GM03348 (cell line): Measurements from ENCODE around the gene WBP1L.
A peak's percentile ranks its signal among the peaks of the same experiment; 100 is the strongest.
"Not testable (repeated sequence)": the region's sequence is repeated elsewhere in the genome, so short reads cannot be mapped to it uniquely, and the experiment has no call there.

Source experiments
- DNase-seq: peaks from one replicate; pipeline ENCODE4 v3.0.0; 2012; ENCODE audit warnings: low spot score

WBP1L gene

DNA sequence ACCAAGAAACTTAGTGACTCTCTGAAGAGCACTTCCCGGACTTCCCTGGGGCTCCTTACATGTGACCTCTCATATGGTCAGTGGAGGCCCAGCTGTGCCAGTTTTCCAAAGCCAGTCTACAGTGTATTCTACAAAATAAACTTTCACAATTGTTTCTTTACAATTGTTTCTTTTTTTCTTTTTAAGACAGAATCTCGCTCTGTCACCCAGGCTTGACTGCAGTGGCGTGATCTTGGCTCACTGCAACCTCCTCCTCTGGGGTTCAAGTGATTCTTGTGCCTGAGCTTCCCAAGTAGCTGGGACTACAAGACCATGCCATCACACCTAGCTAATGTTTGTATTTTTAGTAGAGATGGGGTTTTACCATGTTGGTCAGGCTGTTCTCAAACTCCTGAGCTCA is 67.6 kb downstream of the WBP1L start:
- DNase-seq = no peak

DNA sequence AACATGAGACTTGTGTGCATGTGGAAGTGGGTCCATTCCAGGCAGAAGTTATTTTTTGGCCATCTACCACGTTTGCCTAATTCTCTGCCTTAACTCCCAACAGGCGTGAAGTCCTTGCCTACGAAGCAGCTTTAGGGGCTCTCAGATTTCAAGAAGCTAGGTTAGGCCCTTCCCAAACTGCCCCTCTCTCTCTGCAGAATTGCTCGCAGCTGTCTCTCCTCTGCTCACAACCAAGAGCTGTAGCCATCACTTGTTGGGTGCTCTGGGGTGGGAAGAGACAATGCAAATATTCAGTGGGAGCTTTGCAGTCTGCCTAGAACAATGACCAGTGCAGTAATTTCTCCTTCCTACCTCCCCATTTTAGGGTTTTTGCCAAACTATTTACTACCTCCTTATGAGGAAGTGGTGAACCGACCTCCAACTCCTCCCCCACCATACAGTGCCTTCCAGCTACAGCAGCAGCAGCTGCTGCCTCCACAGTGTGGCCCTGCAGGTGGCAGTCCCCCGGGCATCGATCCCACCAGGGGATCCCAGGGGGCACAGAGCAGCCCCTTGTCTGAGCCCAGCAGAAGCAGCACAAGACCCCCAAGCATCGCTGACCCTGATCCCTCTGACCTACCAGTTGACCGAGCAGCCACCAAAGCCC is 68.6 kb downstream of the WBP1L start:
- no peak for DNase-seq

DNA sequence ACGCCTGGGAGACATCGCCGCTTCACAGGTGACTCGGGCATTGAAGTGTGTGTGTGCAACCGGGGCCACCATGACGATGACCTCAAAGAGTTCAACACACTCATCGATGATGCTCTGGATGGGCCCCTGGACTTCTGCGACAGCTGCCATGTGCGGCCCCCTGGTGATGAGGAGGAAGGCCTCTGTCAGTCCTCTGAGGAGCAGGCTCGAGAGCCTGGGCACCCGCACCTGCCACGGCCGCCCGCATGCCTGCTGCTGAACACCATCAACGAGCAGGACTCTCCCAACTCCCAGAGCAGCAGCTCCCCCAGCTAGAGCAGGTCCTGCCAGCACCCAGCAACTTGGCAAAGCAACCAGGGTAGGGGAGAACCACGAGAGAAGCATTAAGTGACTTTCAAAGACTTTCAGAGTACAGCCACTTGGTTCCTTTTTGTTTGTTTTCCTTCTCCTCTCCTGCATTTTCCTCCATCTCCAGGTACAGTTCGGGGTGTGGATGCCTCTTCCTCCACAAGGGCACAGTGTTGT is 69.3 kb downstream of the WBP1L start:
- DNase-seq = no peak

DNA sequence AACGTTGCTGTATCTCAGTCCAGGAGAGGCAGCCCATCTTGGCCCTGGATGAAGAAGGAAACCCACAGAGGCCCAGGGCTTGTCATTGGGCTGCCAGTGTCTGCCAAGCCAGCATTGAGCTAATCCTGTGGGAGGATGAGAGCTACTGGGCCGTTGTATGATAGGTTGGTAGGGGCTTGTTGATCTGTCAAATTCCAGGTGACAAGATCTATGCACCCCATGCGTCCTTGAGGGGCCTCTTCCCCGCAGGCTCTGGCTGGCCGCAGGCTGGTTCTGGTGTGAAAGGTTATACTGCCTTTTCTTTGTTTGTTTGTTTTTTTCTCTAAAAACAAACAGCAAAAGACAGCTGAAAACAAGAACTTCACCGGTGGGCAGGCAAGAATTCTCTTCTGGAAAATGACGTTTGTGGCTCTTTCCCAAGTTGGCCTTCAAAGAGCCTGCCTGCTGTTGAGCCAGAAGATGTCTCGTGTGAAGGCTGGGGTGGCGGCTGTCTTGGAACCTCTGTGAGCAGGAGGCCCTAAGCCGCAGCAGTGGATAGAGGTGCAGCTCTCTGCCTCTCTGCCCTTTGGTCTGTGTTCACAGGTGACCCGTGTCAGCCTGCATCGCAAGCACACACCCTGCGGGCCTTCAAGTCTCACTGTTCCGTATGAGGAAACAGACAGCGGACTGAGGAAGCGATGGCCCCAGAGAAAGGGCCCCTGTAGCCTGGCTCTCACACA is 70.1 kb downstream of the WBP1L start:
- DNase-seq = no peak

DNA sequence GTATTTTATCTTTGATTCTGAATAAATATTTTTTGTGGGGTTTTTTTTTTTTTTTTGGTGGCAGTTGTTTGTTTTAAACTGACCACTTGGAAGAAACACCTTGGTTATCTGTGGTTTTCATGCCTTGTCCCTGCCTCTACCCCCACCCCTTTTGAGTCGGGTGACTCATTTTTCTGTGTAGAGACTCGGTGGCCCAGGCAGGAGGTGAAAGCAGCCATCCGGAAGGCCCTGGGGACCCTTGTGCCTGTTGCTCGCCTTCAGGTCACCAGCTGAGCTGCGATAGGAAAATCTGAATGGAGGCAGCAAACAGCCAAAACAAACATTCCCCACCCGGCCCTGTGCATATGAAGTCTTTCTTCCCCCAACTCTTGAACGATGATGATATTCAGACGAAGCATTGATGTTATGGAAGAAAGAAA is 70.7 kb downstream of the WBP1L start:
- no peak for DNase-seq

DNA sequence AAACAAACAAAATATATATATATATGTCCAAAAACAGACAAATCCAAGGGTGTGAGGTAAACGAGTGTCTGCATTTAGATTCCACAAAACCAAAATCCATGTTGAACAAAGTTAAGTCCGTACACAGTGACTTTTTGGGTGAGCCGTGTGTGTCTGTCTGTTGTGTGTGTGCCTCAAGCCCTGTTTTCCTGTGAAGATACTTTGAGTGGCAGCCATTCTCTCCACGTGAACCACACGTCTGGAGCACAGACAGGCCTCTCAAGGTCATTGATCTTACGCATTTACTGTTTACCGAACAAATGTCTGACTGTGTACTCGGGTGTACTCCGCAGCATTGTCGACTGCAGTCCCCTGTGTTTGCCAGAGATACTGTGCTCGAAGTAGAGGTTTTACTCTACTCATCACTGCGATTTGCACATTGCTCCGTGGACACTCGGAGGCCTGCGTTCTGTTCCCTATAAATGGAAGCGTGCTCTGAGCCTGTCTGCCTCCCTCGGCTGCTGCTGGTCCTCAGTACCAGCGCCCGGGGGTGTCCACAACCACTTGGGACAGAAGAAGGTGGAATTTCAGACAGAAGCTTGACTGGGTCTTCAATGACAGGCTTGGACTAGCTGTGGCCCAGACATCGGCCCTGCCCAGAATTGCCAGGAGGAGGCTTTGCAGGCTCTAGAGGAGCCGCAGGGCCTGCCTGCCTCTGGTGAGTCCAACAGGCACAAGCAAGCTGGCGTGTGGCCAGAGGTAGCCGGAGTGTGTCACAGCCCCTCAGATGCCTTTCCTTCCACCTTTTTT is 71.3 kb downstream of the WBP1L start:
- DNase-seq = no peak

DNA sequence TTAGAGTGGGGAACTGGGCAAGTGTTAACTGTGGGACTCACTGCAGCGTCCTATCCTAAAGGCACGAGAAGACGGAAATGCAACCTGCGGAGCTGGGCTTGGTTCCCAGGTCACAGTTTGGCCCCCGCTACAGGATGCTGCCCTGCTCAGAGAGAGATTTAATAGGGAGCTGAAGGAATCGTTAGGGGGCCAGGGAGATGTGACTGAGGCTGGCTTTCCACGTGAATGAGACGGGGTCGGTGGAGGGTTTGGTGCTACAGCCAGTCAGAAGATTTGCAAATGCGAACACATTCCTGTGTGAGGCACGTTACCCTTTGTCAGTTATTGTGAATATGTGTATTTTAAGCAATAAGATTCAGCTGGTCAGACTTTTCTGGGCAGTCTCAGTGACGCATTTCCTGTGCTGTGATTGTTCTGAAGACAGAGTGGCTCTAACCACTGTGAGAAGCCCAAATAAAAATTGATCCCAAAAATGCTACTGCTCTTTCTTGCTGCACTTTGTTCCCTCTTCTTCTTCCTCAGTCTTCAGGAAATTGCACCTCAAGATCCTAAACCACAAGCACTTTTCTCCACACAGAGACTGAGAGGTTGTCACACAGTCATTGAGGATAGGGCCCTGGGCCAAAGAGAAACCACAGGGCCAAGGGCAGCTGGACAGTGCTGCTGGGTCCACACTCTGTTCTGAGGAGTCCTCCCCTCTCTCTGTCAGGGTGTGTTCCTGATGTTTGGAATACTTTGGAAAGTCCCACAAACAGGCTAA is 72.2 kb downstream of the WBP1L start:
- peak; percentile 35 for DNase-seq

DNA sequence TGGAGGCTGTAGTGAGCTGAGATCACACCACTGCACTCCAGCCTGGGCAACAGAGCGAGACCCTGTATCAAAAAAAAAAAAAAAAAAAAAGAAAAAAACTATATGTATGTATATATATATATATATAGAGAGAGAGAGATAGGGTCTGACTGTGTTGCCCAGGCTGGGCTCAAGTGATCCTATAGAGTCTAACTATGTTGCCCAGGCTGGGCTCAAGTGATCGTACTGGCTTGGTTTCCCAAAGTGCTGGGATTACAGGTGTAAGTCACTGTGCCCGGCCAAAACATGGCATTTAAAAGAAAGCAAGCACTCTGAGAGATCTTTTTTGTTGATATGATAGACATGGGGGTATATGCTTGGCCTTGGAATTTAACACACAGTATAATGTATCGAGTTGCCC is 73.4 kb downstream of the WBP1L start:
- DNase-seq = no peak

DNA sequence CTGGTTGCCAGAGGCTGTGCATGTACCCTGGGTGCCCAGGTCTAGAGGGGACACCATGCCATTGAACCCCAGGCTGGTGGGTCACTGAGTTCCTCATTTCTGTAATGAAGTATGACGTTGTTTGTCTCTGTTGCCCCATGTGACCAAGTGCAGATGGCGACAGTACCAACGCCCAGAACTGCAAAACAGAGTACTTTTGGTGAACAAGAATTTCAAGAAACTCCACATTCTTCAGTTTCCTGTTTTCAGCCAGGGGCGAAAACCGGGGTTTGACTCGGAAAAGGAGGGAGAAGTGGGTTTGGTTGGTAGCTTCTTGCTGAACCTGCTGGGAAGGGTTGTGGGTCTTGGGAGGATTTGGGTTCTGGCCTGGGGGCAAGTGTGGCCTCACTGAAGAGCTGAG is 75.3 kb downstream of the WBP1L start:
- DNase-seq = no peak

DNA sequence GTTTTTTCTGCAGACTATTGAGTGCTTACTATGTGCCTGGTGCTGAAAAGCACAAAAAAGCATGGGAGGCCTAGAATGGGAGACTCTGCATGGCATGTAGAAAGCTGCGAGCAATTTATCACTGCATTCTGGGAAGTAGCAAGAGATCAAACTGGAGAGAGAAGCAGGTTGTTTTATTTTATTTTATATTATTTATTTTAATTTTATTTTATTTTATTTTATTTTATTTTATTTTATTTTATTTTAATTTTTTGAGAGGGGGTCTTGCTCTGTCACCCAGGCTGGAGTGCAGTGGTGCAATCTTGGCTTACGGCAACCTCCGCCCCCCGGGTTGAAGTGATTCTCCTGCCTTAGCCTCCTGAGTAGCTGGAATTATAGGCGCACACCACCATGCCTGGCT is 76.3 kb downstream of the WBP1L start:
- not testable (repeated sequence) for DNase-seq

DNA sequence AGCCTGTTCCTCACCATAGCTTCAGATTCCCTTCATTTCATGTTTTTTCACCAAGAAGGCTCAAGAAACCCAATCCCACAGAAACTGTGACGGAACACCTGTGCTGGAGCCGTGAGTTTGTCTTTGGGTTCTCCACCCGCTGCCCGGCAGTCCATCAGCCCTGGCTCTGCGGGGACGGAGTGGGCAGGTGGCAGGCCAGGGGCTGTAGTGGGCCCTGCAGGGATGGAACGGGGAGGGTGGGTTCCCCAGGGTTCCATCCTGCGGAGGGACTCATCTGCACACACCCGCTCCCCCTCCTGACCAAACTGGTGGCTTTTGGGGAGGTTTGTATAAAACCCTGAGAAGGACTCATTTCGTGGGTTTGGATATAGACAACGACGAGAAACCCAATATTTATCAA is 78.5 kb downstream of the WBP1L start:
- no peak for DNase-seq

DNA sequence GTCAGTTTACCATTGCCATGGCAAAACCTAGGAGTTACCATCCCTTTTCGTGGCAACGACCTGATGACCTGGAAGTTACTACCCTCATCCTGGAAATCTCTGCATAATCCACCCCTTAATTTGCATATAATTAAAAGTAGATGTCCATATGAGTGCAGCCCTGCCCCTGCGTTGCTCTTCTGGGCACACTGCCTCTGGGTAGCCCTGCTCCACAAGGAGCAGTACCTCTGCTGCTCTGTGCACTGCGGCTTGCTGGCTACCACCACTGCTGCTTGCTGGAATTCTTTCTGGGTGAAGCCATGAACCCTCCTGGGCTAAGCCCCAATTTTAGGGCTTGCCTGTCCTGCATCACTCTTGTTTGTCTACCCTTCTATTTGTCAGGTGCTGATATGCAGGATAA is 80.9 kb downstream of the WBP1L start:
- no peak for DNase-seq

DNA sequence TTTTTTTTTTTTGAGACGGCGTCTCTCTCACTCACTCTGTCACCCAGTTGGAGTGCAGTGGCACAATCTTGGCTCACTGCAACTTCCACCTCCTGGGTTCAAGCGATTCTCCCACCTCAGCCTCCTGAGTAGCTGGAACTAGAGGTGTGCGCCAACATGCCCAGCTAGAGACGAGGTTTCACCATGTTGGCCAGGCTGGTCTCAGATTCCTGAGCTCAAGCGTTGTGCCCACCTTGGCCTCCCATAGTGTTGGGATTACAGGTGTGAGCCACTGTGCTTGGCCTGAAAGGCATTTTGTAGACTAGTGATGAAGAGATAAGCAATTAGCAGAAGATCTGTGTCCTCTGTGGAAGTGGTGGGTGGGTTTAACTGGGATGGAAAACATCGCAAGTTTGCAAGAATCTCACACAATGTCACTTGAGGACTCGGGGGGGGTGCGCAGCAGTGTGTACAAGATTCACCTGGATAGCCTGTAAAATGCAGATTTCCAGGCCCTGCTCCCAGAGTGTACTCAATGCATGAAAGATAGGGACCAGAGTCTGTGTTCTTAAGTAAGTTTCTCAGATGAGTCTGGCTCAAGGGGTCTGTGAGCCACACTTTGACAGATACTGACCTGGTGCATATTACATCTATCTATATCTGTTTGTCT is 82.5 kb downstream of the WBP1L start:
- no peak for DNase-seq

DNA sequence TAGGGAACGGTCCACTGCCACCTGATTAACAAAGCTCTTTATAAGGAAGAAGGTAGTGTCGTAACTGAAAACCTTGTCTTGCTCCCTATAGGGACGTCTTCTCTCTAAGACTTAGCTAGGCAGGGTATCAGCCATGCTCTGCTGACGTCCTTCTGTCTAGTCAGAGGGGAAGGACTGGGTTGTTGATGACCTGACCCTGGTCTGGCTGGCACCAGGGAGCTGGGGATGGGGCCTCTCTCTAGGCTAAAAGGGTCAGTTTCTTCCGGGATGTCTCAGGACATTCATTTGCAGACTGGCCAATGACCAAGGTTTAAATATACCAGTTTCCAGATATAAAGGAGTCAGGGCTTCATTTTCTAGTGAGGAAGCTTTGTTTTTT is 83.8 kb downstream of the WBP1L start:
- DNase-seq = no peak

DNA sequence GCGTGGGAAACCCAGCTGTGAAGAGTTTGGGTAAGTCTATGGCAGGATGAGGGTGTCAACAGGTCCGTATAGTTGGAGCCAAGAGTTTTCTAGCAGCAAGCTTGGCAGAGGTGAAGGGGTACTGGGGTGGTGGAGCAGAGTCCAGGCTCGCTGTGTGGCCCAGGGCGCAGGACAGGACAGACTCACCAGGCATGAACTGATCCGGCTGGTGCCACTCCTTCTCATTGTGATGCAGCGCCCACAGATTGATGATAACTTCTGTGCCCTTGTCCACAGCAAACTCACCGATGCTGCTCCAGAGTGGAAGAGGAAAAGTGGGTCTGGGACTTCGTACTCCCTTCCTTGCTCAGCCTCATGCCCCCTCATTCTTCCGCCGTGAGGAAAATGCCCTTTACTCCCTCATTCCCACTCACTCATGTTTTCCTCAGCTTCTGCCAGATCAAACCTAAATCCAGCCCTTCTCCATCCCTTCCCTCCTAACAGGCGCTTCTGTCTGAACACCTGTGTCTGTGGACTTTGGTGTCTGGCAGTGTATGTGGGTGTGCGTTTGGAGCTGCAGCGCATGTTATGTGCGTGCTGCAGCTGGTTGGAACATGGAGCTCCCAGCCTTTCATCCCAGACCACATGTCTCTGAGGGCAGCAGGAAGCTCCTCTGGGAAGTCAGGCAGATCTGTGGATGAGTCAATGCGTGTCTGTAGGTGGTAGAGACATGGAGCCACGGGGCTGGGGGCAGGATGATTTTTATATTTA is 87.7 kb downstream of the WBP1L start:
- peak; percentile 70 for DNase-seq

DNA sequence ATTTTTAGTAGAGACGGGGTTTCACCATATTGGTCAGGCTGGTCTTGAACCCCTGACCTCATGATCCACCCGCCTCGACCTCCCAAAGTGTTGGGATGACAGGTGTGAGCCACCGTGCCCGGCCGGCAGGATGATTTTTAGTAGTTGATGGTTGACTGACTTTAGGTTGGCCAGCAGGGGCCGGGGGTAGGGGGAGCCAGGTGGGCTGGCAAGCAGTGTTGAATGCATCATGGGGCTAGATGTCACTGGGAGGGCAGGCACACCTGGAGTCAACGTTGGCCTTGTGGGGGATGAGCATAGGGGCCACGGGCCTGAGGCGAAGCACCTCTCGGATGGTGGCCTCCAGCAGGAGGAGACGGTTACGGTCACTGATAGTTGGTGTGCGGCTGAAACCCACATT is 88.5 kb downstream of the WBP1L start:
- DNase-seq = no peak

DNA sequence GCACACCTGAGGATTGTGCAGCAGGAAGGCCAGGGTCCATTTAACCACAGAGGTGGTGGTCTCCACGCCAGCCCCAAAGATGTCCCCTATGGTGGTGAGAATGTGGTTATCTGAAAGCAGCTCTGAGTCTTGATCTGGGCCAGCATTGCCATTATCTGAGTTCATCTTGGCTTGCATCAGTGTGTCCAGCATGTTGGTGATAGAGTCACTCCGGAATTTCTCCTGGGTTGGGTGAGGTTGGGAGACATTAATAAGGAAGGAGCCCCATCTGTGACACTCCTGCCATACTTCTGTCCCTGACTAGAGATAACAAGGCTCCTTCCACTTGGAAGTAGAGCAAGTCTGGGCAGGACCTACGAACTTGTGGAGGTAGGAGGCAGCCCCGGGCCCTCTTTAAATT is 89.2 kb downstream of the WBP1L start:
- DNase-seq = peak; percentile 54

DNA sequence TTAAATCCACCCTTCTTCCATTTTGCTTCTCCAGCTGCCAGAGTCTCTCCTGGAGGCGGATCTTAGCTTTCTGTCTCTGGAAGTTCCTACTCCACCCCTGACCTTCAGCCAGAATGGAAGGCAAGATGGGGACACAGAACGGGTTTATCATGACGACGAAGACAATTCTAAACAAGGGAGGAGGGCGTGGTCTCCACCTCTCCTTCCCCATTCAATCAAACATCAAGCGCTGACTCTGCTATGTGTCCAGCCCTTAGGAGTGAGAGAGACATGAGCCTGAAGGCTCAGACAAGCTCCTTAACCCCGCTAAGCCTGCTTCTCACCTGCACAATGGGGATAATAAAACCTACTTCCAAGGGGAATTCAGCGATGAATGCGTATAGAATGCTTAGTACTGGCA is 90.4 kb downstream of the WBP1L start:
- no peak for DNase-seq

DNA sequence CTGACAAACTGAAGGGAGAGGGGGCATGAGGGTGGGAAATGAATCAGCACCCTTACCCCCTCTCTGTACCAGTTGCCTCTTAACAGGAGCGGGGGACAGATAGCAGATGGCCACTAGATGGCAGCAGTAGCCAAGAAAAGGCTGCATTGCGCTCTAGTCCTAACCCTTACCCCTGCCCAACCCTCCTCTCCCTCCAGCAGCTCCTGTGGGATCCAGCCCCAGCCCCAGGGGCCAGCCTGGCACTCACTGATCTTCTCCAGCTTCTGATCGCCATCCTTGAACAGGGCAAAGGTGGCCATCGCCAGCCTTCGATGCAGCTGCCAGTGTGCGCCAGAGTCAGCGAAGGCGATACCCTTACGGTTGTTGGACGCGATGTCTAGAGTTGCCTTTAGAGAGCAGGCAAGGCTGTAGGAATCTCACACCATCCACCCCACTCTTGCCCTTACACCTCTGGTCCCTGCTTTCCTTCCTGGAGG is 91.3 kb downstream of the WBP1L start:
- DNase-seq = peak; percentile 88

DNA sequence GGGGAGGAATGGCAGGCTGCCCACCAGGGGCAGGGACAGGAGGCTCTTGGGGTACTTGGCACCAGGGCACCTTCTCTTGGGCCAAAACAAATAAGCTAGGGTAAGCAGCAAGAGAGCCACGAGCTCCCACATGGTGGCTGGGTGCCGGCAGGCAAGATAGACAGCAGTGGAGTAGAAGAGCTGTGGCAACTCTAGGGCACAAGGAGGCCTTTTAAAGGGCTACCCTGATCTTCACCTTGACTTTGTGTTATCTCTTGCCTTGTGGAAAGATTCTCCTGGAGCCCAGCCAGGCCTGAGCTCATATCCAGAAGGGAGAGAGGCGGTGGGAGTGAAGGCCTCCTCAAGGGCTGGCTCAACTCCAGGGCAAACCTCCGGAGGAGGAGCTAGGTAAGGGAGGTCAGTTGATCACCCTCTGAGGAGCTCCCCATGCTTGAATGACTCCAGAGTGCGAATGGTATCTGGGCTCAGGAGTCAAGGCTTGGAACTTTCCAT is 93.5 kb downstream of the WBP1L start, which contains the start of gene CYP17A1:
CYP17A1 (minus strand) TSS at position 184 of the 492 bp plus-strand sequence; CDS start at position 132, 52 bp downstream.
- DNase-seq = no peak
